Measurements from ENCODE around the gene CAV3.

DNA sequence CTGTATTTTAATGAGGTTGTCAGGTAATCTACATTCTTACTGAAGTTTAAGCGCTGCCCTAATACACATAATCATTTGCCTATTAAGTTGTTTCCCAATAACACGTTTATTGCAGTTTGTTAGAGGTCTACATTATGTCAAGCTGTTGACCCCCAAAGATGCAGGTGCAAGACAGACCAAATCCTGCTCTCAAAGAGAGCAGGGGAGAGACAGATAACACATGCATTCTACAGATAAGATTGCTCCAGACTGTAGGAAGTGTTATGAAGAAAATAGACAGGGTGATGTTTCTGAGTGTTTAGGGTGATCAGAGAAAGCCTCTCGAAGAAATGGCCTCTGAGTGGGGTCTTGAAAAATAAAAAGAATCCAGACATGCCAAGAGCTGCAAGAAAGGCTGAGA is 60.6 kb downstream of the CAV3 start:
- TF ChIP-seq CTCF (conservative IDR thresholded peaks at IDR 0.05; ENCODE audit: low read depth, low read length): no peak
- no peak for TF ChIP-seq EZH2phosphoT487 (IDR thresholded peaks at IDR 0.05; ENCODE audit: borderline replicate concordance, low read length)
- no peak for TF ChIP-seq EZH2 (IDR thresholded peaks at IDR 0.05; ENCODE audit: low read length, unreplicated experiment)
